GM21390 (cell line): ENCODE results near the gene KIF23.
"Not testable (repeated sequence)": the region's sequence is repeated elsewhere in the genome, so short reads cannot be mapped to it uniquely, and the experiment has no call there.

Source experiments
- ATAC-seq: cut with Tn5 transposase; IDR thresholded peaks from one replicate; pipeline ENCODE4 v1.9.1; 2021; ENCODE audit not compliant: unreplicated experiment

KIF23 gene

GRCh38 chr15:69434679-69435078 is 20.5 kb downstream of the KIF23 start:
- no peak for ATAC-seq

DNA sequence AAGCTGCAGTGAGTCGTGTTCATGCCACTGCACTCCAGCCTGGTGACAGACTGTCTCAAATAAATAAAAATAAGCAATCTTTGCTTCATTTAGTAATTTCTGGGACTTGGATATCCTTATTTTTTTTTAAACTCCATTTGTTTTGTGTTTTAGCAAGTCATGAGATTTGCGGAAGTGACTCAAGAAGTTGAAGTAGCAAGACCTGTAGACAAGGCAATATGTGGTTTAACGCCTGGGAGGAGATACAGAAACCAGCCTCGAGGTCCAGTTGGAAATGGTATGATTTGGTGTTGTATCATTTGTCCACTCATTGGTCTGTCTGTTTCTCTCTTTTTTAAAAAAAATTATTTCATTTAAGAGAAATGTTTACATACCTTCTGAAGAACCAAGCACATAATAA is 21.8 kb downstream of the KIF23 start:
- no peak for ATAC-seq

DNA sequence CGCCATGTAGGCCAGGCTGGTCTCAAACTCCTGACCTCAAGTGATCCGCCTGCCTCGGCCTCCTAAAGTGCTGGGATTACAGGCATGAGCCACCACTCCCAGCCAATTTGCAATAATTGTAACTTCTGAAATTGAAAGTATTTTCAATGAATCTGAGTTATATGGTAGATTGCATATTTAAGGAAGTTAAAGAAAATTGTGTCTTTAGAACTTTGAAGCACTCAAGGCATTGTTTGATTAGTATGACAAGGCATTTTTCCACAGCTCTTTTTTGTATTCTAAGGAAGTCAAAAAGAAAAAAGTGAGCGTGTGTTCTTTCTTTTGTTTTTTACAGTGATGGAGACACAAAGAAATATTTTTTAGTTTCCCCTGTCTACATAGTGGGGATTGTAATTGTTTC is 22.8 kb downstream of the KIF23 start:
- no peak for ATAC-seq

DNA sequence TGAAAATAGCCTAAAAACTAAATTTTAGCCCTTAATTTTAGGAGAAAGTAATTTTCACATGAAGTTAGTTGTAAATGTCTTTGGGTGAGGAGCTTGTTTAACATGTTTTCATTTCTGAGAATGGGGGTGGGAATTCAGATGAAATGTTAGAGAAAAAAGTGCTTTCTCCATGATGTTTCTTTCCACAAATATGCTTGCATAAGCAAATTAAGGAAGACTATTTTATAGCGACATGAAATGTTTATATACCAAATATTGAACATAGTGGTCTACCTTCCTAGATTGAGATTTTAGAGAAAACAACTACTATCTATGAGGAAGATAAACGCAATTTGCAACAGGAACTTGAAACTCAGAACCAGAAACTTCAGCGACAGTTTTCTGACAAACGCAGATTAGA is 25.5 kb downstream of the KIF23 start:
- no peak for ATAC-seq

- peak; percentile 63 for ATAC-seq
These were observed 29.0 kb downstream of the KIF23 start for GRCh38 chr15:69443032-69443611.

GRCh38 chr15:69444686-69445085 is 30.5 kb downstream of the KIF23 start:
- ATAC-seq, result no peak

DNA sequence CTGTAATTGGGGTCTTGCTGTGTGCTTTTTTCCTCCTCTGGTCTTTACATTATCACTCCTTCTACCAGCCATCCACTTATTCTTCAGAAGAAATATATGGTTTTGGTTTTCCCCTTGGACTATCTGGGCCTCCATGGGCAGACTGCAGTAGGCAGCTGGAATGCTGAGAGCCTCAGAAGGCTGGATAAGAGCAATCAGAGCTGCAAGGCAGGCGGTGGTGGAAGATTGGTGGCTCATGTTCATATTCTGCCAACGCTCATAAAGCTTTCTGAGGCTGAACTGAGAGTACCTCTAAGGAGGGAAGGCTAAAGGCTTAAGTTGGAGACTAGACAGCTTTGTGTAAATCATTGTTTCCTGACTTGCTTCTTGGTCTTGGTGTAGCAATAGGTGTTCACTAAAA is 32.8 kb downstream of the KIF23 start:
- no peak for ATAC-seq

- ATAC-seq, result not testable (repeated sequence)
These were observed 36.1 kb downstream of the KIF23 start for GRCh38 chr15:69450221-69450620.

GRCh38 chr15:69450968-69451695 is 37.0 kb downstream of the KIF23 start:
- no peak for ATAC-seq

GRCh38 chr15:69451951-69452691 is 38.0 kb downstream of the KIF23 start:
- ATAC-seq, result peak; percentile 24

DNA sequence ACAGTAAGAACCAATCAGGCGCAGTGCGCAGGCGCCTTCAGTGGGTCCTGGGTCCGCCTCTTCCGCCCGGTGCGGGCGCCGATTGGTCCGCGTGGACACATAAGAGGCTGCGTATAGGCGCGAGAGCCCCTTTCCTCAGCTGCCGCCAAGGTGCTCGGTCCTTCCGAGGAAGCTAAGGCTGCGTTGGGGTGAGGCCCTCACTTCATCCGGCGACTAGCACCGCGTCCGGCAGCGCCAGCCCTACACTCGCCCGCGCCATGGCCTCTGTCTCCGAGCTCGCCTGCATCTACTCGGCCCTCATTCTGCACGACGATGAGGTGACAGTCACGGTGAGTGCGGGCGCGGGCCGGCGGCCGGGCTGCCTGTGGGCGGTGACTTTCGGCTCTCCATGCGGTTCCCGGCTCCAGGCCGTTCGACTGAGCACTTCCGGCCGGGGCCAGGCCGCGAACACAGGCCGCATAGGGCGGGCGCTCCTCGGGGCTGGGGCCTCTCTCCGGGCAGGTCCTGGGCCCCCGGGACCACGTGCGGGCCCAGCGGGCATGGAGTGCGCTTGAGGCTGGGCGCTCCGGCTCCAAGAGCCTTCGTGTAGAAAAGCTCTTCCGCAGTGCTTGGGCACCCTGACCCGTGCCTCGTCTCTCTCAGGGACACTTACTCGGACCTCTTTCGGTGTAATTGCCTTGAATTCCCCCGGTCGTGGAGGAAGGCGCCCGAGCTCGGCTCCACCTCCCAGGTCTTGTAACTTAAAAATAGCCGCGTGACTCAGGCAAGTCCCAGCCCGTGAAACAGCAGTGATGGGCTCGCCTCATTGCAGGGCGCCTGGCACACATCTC is 38.8 kb downstream of the KIF23 start, which contains the start of gene RPLP1:
Gene RPLP1 (plus strand): TSS at position 127 of the 830 bp plus-strand sequence. CDS start 131 bp downstream, at position 258.
- ATAC-seq, result peak; percentile 84

GRCh38 chr15:69454953-69455352 is 40.8 kb downstream of the KIF23 start:
- ATAC-seq, result no peak

DNA sequence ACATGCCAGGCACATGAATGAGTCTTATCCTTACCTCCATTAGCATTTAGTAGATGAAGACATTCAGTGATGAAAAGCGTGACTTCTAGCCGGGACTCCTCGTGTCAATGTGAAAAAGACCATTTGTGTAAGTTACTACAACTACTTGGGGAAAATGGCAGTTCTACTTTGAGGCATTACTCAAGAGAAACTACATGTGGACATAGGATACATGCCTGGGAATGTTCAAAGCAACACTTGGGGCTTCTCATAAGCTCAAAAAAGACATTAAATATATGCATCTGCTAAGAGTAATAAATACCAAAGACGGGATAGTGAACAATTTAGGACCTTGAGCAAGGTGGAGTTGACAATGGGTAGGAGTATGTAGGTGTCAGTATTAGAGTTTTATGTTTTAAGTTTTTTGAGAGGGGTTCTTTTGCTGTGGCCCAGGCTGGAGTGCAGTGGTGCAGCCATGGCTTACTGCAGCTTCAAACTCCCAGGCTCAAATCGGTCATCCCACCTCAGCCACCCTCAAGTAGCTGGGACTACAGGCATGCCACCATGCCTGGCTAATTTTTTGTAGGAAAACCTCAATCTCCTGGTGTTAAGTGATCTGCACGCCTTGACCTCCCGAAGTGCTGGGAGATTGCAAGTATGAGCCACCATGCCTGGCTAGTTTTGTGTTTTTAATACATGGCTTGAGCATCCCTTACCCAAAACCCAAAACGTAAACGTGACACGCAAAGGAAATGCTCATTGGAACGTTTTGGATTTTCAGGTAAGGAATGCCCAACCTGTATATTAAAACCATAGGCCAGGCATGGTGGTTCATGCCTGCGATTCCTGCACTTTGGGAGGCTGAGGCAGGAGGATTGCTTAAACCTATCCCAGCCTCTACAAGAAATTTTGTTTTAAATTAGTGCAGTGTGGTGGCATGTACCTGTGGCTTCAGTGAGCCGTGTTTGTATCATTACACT is 42.3 kb downstream of the KIF23 start:
- no peak for ATAC-seq

GRCh38 chr15:69457304-69458280 is 43.4 kb downstream of the KIF23 start:
- ATAC-seq, result no peak

- ATAC-seq, result no peak
These were observed 44.9 kb downstream of the KIF23 start for GRCh38 chr15:69459066-69459465.

GRCh38 chr15:69460481-69460880 is 46.3 kb downstream of the KIF23 start:
- ATAC-seq, result no peak

DNA sequence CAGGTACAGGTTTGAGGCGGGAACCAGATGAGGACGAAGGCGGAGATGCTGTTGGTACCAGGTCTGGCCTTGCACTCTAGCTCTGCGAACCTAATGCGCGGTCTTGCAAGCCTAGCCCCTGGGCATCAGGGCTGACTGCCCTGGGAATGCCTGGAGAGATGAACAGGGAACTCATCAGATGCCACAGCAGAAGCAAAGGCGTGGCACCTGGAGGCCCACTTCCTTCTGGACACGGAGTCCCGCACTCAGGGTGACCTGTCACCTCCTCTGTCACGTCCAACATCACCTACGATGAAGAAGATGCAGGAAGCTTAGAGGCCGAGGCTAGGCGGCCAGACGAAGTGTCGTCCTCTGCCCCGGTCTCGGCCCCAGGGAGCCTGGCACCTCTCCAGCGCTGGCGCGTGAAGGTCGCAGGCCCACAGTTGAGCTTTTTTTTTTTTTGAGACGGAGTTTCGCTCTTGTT is 47.9 kb downstream of the KIF23 start:
- ATAC-seq, result no peak

GRCh38 chr15:69462493-69463181 is 48.5 kb downstream of the KIF23 start:
- peak; percentile 91 for ATAC-seq
